T-cell (primary cell): ENCODE measurements around the gene EFNB3. TPM values are rescaled to one million over a fixed set of nuclear protein-coding genes. Genes with fewer than 3 reads are reported as not detected.
A peak's percentile ranks its signal among the peaks of the same experiment; 100 is the strongest.

Experiments used
- ATAC-seq, 4 experiments: fragments of 200-7000 bp in 3 of 4; fragments of 150-1000 bp in 1 of 4; cut with Tn5 transposase; replicated peaks in 1 of 4; 1 replicate in 3 of 4; 2 replicates in 1 of 4; pipeline ENCODE4 v1.10.0; 2021; ENCODE audit warnings: moderate library complexity in 3 of 4, mild to moderate bottlenecking in 2 of 4, moderate number of reproducible peaks in 1 of 4
- CTCF ChIA-PET, 2 donors: fragments of 300-600 bp; sonication (Branson Sonifier 250); formaldehyde crosslinking; loops; one replicate each; lab custom pipeline; 2022; ENCODE audit warnings: antibody characterized with exemption in 2 of 2; lab: Charles Lee
- POLR2A ChIA-PET, 2 donors: fragments of 300-600 bp; sonication (Branson Sonifier 250); formaldehyde crosslinking; loops; one replicate each; lab custom pipeline; 2022; ENCODE audit warnings: antibody characterized with exemption in 2 of 2; lab: Charles Lee
- DNase-seq, 35 experiments: peaks; one replicate each; pipeline versions ENCODE4 v3.0.0 to v3.0.0-alpha.2; 2013 to 2023
- H3K27ac ChIP-seq: one replicate; pipeline ENCODE4 v1.5.1; 2013; ENCODE audit warnings: low read length
- H3K27me3 ChIP-seq, 2 experiments: replicated peaks in 1 of 2; 1 replicate in 1 of 2; 2 replicates in 1 of 2; pipeline versions ENCODE4 v1.6.1 to v1.7.0; 2013; ENCODE audit warnings: low read length in 1 of 2, mixed read lengths in 1 of 2; ENCODE audit not compliant: control insufficient read depth in 2 of 2, insufficient read depth in 2 of 2; ENCODE audit errors: extremely low read depth in 1 of 2
- H3K36me3 ChIP-seq, 2 donors: 1 replicate in 1 of 2; 2 replicates in 1 of 2; pipeline versions ENCODE4 v1.6.1 to v1.7.0; 2013; ENCODE audit warnings: low read length in 1 of 2; ENCODE audit not compliant: control insufficient read depth in 2 of 2, insufficient read depth in 1 of 2; ENCODE audit errors: extremely low read depth in 1 of 2
- H3K4me1 ChIP-seq, 2 experiments: 1 replicate in 1 of 2; 2 replicates in 1 of 2; pipeline versions ENCODE4 v1.6.1 to v1.7.0; 2013; ENCODE audit warnings: low read length in 2 of 2, mixed read lengths in 1 of 2; ENCODE audit not compliant: insufficient read depth in 2 of 2, control insufficient read depth in 1 of 2; ENCODE audit errors: extremely low read depth in 1 of 2
- H3K4me3 ChIP-seq, 2 donors: 1 replicate in 1 of 2; 2 replicates in 1 of 2; pipeline versions ENCODE4 v1.5.1 to v1.7.0; 2013; ENCODE audit warnings: mild to moderate bottlenecking in 2 of 2, low read length in 1 of 2, moderate library complexity in 1 of 2; ENCODE audit not compliant: control insufficient read depth in 1 of 2; ENCODE audit errors: extremely low read depth in 1 of 2
- H3K9me3 ChIP-seq: 2 replicates; pipeline ENCODE4 v1.7.0; 2013
- H3K27ac Mint-ChIP-seq, 2 donors: one replicate each; pipeline ENCODE4 v1.8.0; 2020 to 2021; ENCODE audit warnings: mild to moderate bottlenecking in 2 of 2, mixed read lengths in 2 of 2
- H3K27me3 Mint-ChIP-seq, 2 donors: one replicate each; pipeline ENCODE4 v1.8.0; 2021 to 2022; ENCODE audit warnings: mixed read lengths in 2 of 2
- H3K36me3 Mint-ChIP-seq: one replicate; pipeline ENCODE4 v1.8.0; 2021; ENCODE audit warnings: mixed read lengths
- H3K4me1 Mint-ChIP-seq, 3 donors: one replicate each; pipeline ENCODE4 v1.8.0; 2020 to 2022; ENCODE audit warnings: mixed read lengths in 3 of 3, mild to moderate bottlenecking in 1 of 3
- H3K4me3 Mint-ChIP-seq, 3 donors: one replicate each; pipeline ENCODE4 v1.8.0; 2020 to 2022; ENCODE audit warnings: mild to moderate bottlenecking in 3 of 3, mixed read lengths in 3 of 3, moderate library complexity in 3 of 3
- H3K9me3 Mint-ChIP-seq, 3 donors: one replicate each; pipeline ENCODE4 v1.8.0; 2020 to 2022; ENCODE audit warnings: mixed read lengths in 3 of 3
- WGBS: methylation state at CpG from one replicate; pipeline ENCODE4 v1.1.5; 2013; ENCODE audit warnings: missing lambda C conversion rate; ENCODE audit not compliant: insufficient coverage; 5-methylcytosine and 5-hydroxymethylcytosine counted together
- total RNA-seq, 35 experiments: library from RNA in 6 of 35; stranded (reverse) in 6 of 35; fragments of 120-200 nt in 1 of 35; gene quantifications; one replicate each; pipeline versions ENCODE4 v1.2.1 to v1.2.4 and lab custom pipeline; 2013 to 2026

The EFNB3 gene
- total RNA-seq, 5 donors from 2014 or later (not counting 1 experiment from before 2014, with no cell fraction given): 0.07 to 0.19 (median 0.18) TPM; not detected in 2

DNA sequence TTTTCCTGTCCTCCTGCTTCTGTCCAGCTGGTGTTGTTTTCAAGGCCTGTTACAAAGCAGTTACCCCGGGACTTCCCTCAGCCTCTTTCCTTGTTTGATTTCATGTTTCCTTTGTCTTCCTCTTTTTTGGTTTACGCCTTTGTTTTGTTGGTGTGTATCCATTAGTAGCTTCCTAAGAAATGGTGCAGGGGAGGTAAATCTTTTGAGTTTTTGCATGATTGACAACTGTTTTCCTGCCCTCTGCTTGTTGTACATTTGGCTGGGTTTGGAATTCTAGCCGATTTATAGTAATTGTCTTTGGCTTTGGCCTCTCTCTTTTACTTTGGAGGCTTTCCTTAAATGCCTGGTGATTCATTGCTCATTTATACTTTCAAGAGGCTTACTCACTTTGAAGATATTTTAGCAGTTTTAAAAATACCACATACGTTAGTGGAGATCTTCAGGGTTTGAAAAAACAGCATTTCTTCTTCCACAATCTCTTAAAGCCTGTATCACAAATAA is 45.4 kb downstream of the EFNB3 start:
- POLR2A ChIA-PET: no interaction called here
- Histone ChIP-seq H3K4me1 (no peaks in the 10 kb centered on the region), H3K9me3 (no peaks in the 10 kb centered on the region), H3K4me3 (no peak overlapping the region), H3K36me3 (no peaks in the 10 kb centered on the region), H3K27me3 (peaks cover 0 to 22% of the 10 kb centered on the region in 2 experiments), H3K27ac (no peak overlapping the region)
- Mint-ChIP-seq H3K36me3 (no peaks in the 10 kb centered on the region), H3K9me3 (no peaks in the 10 kb centered on the region), H3K4me1 (no peaks in the 10 kb centered on the region), H3K27ac (peak overlapping the region in 1 of 2 donors; percentile 1), H3K4me3 (no peak overlapping the region), H3K27me3 (peaks cover 5 to 17% of the 10 kb centered on the region in 2 donors)
- DNase-seq (no peak), ATAC-seq (no peak)
- CTCF ChIA-PET: no interaction called here
- WGBS: no CpG with 5 or more reads among the region's 4 CpGs

DNA sequence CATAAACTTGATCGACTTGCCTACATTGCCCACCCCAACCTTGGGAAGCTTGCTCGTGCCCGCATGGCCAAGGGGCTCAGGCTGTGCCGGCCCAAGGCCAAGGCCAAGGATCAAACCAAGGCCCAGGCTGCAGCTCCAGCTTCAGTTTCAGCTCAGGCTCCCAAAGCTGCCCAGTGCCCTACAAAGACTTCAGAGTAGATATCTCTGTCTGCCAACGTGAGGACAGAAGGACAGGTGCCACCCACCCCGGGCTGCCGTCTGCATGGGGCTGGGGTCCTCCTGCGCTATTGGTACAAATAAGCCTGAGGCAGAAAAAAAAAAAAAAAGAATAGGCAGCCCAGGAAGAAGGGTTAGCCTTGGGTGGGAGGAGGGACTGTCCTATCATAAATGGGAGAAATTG is 49.7 kb downstream of the EFNB3 start:
- Histone ChIP-seq H3K27ac (no peak overlapping the region), H3K4me3 (no peak overlapping the region), H3K27me3 (peaks cover 0 to 14% of the 10 kb centered on the region in 2 experiments), H3K4me1 (no peaks in the 10 kb centered on the region), H3K9me3 (no peaks in the 10 kb centered on the region), H3K36me3 (no peaks in the 10 kb centered on the region)
- ChIA-PET POLR2A (no interaction called here), CTCF (interaction anchor here (0.5 to 0.6 kb wide), 2 partner anchors 244 to 304 kb away, joined by 4 read pairs; no protein-coding TSS in a partner anchor)
- ATAC-seq (no peak), DNase-seq (no peak)
- Mint-ChIP-seq H3K27me3 (peaks cover 5 to 22% of the 10 kb centered on the region in 2 donors), H3K4me3 (no peak overlapping the region), H3K27ac (no peak overlapping the region), H3K9me3 (no peaks in the 10 kb centered on the region), H3K4me1 (no peaks in the 10 kb centered on the region), H3K36me3 (no peaks in the 10 kb centered on the region)
- 92% methylated on average over 8 of the region's 8 CpGs for WGBS

DNA sequence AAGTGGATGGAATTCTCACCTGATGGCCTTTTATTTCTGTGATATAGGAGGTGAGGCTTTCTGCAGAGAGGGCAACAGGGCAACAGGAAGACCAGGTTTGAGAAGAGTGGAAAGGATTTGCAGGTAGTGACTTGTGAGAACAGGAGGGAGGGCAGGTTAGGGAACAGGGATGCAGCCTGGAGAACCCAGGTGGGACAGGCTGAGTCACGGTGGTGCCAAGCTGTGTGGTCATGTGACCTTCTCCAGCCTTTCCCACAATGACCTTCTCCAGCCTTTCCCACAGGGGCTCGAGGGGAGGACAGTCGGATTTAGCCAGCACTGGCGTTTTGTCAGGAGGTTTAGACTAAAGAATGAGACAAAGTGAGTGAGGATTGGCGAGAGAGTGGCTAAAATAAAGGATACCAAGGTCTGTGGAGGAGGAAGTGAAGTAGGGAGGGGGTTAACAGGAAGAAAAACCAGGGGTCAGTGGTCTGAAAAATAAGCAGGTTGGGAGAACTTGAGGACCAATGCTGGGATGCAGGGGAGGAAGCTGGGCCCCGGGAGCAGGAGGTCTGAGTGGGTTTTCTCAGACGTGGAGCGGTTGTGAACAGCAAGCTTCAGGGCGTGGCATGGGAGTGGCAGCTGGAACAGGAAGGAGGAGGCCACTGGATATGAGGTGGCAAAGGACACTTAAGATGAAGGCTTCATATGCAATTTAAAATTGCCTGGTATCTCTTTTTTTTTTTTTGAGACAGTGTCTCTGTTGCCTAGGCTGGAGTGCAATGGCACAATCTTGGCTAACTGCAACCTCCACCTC is 50.3 kb downstream of the EFNB3 start:
- WGBS: 62% methylated on average over 8 of the region's 9 CpGs
- Mint-ChIP-seq H3K4me3 (no peak overlapping the region), H3K36me3 (no peaks in the 10 kb centered on the region), H3K27ac (no peak overlapping the region), H3K9me3 (no peaks in the 10 kb centered on the region), H3K4me1 (no peaks in the 10 kb centered on the region), H3K27me3 (peaks cover 5 to 21% of the 10 kb centered on the region in 2 donors)
- no peaks in the 10 kb centered on the region for H3K36me3 ChIP-seq
- no peak overlapping the region for H3K4me3 ChIP-seq
- no peaks in the 10 kb centered on the region for H3K4me1 ChIP-seq
- H3K9me3 ChIP-seq: no peaks in the 10 kb centered on the region
- ChIA-PET CTCF (no interaction called here), POLR2A (no interaction called here)
- no peak for ATAC-seq
- DNase-seq: no peak
- peaks cover 0 to 14% of the 10 kb centered on the region in 2 experiments for H3K27me3 ChIP-seq
- H3K27ac ChIP-seq: no peak overlapping the region

DNA sequence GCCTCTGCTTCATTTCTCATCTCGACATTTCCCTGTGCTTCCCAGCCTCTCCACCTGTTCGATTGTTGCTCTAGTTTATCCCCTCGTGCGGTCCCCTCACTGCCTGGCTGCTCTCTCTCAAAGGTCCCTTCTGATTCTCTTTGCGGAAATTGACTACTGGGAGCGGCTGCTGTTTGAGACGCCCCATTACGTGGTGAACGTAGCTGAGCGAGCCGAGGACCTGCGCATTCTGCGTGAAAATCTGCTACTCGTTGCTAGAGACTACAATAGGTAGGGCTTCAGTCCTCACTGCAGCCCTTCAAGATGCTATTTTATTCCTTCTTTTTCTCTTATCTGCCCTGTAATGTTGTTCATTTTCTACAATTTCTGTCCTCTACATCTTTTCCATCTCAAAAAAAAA is 52.0 kb downstream of the EFNB3 start:
- Mint-ChIP-seq H3K4me3 (no peak overlapping the region), H3K36me3 (no peaks in the 10 kb centered on the region), H3K9me3 (no peaks in the 10 kb centered on the region), H3K4me1 (no peaks in the 10 kb centered on the region), H3K27ac (no peak overlapping the region), H3K27me3 (peaks cover 5 to 17% of the 10 kb centered on the region in 2 donors)
- ChIA-PET POLR2A (no interaction called here), CTCF (no interaction called here)
- DNase-seq (no peak), ATAC-seq (no peak)
- no peak overlapping the region for H3K27ac ChIP-seq
- peaks cover 0 to 14% of the 10 kb centered on the region in 2 experiments for H3K27me3 ChIP-seq
- 96% methylated on average over 14 of the region's 14 CpGs for WGBS
- H3K4me1 ChIP-seq: no peaks in the 10 kb centered on the region
- no peaks in the 10 kb centered on the region for H3K9me3 ChIP-seq
- no peaks in the 10 kb centered on the region for H3K36me3 ChIP-seq
- no peak overlapping the region for H3K4me3 ChIP-seq

Other genes with a start within 250 kb of the EFNB3 start
- 10 to 100 TPM; 64.0 to 86.6 (median 82.7) TPM for gene ZBTB4, start 225.6 kb upstream of the EFNB3 start, total RNA-seq
- gene SLC35G6, start 223.8 kb upstream of the EFNB3 start, total RNA-seq: not detected
- gene POLR2A, start 220.8 kb upstream of the EFNB3 start, total RNA-seq: 100 to 1,000 TPM; 198 to 444 (median 212) TPM
- gene TNFSF12, start 156.1 kb upstream of the EFNB3 start, total RNA-seq: 10 to 100 TPM; 38.3 to 72.8 (median 61.4) TPM
- 1 to 10 TPM; 1.3 to 5.6 (median 4.6) TPM for gene TNFSF13, start 146.5 kb upstream of the EFNB3 start, total RNA-seq
- gene SENP3, start 143.3 kb upstream of the EFNB3 start, total RNA-seq: 10 to 100 TPM; 38.7 to 43.3 (median 42.6) TPM
- 1 to 10 TPM in 3 of 5 donors, not detected in 2; 4.4 to 7.0 (median 5.5) TPM for gene CD68, start 125.6 kb upstream of the EFNB3 start, total RNA-seq
- 10 to 100 TPM; 27.0 to 31.4 (median 28.6) TPM for gene MPDU1, start 121.3 kb upstream of the EFNB3 start, total RNA-seq
- gene SOX15, start 115.1 kb upstream of the EFNB3 start, total RNA-seq: 1 to 10 TPM in 2 of 5 donors, under 1 TPM in 1, not detected in 2; 0.70 to 1.2 (median 1.1) TPM
- 10 to 100 TPM; 25.4 to 44.7 (median 40.5) TPM for gene FXR2, start 90.3 kb upstream of the EFNB3 start, total RNA-seq
- gene SAT2, start 77.4 kb upstream of the EFNB3 start, total RNA-seq: 10 to 100 TPM; 53.2 to 68.8 (median 58.5) TPM
- not detected for gene SHBG, start 75.1 kb upstream of the EFNB3 start, total RNA-seq
- under 1 TPM in 4 of 5 donors, not detected in 1; 0.07 to 0.57 (median 0.43) TPM for gene ATP1B2, start 54.3 kb upstream of the EFNB3 start, total RNA-seq
- 100 to 1,000 TPM in 2 of 5 donors, 10 to 100 TPM in 3; 65.1 to 108 (median 93.5) TPM for gene TP53, start 17.7 kb upstream of the EFNB3 start, total RNA-seq
- 10 to 100 TPM in 3 of 5 donors, 1 to 10 TPM in 2; 8.0 to 14.6 (median 13.1) TPM for gene WRAP53, start 16.7 kb upstream of the EFNB3 start, total RNA-seq
- not detected for gene DNAH2, start 12.5 kb downstream of the EFNB3 start, total RNA-seq
- gene KDM6B, start 129.0 kb downstream of the EFNB3 start, total RNA-seq: 100 to 1,000 TPM in 3 of 5 donors, 10 to 100 TPM in 2; 87.3 to 180 (median 108) TPM
- gene TMEM88, start 149.9 kb downstream of the EFNB3 start, total RNA-seq: 10 to 100 TPM in 2 of 5 donors, 1 to 10 TPM in 3; 5.8 to 27.1 (median 8.4) TPM
- gene NAA38, start 152.4 kb downstream of the EFNB3 start, total RNA-seq: 10 to 100 TPM; 15.8 to 40.6 (median 33.6) TPM
- gene CYB5D1, start 152.8 kb downstream of the EFNB3 start, total RNA-seq: 10 to 100 TPM in 2 of 5 donors, 1 to 10 TPM in 3; 5.5 to 12.4 (median 8.4) TPM
- gene CHD3, start 183.6 kb downstream of the EFNB3 start, total RNA-seq: 100 to 1,000 TPM; 250 to 331 (median 274) TPM
- 1 to 10 TPM; 2.9 to 7.3 (median 5.2) TPM for gene RNF227, start 211.1 kb downstream of the EFNB3 start, total RNA-seq
- gene KCNAB3, start 224.7 kb downstream of the EFNB3 start, total RNA-seq: 10 to 100 TPM; 10.0 to 18.1 (median 14.5) TPM
- gene TRAPPC1, start 226.7 kb downstream of the EFNB3 start, total RNA-seq: 100 to 1,000 TPM in 3 of 5 donors, 10 to 100 TPM in 2; 95.4 to 138 (median 113) TPM
- 10 to 100 TPM; 28.9 to 34.9 (median 32.9) TPM for gene CNTROB, start 227.0 kb downstream of the EFNB3 start, total RNA-seq